AG10803 (cell line): ENCODE measurements around the gene PGAP1.

Experiments
- DNase-seq: peaks from one replicate; pipeline ENCODE4 v3.0.0; 2010; ENCODE audit warnings: low read depth
- H3K4me3 ChIP-seq: 2 replicates; pipeline ENCODE4 v1.5.1; 2011; ENCODE audit warnings: mild to moderate bottlenecking, low read length, control low read depth
- TF ChIP-seq, protein P1 (sequence below): conservative IDR thresholded peaks from 2 replicates; pipeline ENCODE4 v1.5.1; 2011; ENCODE audit warnings: mild to moderate bottlenecking, low read length, control low read depth, inconsistent platforms

PGAP1 gene

DNA sequence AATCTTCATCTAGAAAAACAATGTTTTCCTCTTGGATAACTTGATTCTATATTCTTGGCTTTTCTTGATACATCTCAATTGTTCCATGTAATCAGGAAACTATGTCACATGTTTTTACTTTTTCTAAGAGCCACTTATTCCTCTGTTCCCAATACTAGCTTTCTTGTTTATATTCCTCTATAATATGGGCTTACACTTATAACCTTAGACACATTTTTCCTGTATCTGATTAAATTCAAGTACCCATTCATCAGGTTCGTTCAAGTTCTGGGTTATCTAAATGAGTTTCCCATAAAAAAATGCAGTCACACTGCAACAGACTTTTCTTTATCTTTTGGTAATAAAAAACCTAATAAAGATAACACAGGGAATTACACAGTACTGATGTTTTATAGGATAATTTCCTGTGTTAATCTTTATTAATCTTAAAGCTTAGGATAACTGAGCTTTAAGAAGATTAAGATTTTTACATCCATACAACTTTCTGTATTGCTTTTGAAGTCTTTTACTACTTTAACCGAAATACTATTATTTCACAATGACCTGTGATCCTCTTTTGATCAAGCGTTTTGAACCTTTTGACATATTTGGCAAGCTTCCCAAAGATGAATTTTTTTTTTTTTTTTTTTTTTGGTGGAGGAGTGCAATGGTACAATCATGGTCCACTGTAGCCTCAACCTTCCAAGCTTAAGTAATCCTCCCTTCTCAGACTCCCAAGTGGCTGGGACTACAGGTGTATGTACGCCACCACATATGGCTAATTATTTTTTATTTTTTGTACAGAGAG is 73.0 kb downstream of the PGAP1 start:
- TF ChIP-seq, protein P1, sequence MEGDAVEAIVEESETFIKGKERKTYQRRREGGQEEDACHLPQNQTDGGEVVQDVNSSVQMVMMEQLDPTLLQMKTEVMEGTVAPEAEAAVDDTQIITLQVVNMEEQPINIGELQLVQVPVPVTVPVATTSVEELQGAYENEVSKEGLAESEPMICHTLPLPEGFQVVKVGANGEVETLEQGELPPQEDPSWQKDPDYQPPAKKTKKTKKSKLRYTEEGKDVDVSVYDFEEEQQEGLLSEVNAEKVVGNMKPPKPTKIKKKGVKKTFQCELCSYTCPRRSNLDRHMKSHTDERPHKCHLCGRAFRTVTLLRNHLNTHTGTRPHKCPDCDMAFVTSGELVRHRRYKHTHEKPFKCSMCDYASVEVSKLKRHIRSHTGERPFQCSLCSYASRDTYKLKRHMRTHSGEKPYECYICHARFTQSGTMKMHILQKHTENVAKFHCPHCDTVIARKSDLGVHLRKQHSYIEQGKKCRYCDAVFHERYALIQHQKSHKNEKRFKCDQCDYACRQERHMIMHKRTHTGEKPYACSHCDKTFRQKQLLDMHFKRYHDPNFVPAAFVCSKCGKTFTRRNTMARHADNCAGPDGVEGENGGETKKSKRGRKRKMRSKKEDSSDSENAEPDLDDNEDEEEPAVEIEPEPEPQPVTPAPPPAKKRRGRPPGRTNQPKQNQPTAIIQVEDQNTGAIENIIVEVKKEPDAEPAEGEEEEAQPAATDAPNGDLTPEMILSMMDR: no peak
- no peak for DNase-seq
- H3K4me3 ChIP-seq: no peak overlapping the region

- no peak overlapping the region for H3K4me3 ChIP-seq
- TF ChIP-seq, protein P1: no peak
- no peak for DNase-seq
Measured at GRCh38 chr2:196851088-196851487, 75.4 kb downstream of the PGAP1 start.

- no peak overlapping the region for H3K4me3 ChIP-seq
- peak; percentile 42 for DNase-seq
- TF ChIP-seq, protein P1: peak; percentile 53
Measured at GRCh38 chr2:196849895-196850294, 76.6 kb downstream of the PGAP1 start.

- H3K4me3 ChIP-seq: no peak overlapping the region
- TF ChIP-seq, protein P1: no peak
- no peak for DNase-seq
Measured at GRCh38 chr2:196846295-196846694, 80.2 kb downstream of the PGAP1 start.

GRCh38 chr2:196845371-196845770 is 81.1 kb downstream of the PGAP1 start:
- TF ChIP-seq, protein P1: no peak
- no peak for DNase-seq

DNA sequence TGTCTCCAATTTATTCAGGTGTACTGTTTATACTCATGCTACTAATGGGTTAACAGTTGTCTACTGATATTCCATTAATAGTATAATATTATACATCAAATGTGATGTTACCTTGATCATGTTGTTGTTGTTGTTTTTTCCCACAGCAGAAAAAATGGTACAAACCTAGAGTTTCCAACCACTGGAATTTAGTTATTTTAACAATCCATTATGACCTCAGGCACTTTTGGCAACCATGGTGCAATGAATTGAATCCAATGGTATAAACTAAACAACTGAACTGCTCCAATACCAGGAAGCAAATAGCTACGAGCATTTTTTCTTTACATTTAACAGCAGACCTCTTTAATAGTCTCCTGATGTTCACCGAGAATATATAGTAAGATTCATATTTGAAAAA is 86.3 kb downstream of the PGAP1 start:
- TF ChIP-seq, protein P1: no peak
- no peak overlapping the region for H3K4me3 ChIP-seq
- DNase-seq: peak; percentile 1

More at GRCh38 chr2:196845371-196845770, 81.1 kb downstream of the PGAP1 start:
- no peak overlapping the region for H3K4me3 ChIP-seq

DNA sequence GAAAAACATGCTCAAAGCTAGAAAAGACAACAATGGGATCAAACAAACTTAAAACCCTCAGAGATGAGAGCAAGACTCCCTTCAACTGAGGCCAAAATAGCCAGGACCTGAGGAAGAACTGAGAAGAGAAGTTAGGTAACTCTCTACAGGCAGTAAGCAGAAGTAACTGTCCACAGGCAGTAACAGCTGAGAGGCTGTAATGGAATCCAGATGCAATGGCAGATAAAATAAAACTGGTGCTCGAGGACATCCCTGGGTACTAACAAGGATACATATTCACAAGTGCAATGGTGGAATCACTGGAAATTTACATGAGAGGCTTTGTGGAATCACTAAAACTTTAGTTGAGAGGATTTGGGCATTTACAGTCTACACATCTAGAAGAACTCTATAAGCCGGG is 86.9 kb downstream of the PGAP1 start:
- DNase-seq: peak; percentile 3
- TF ChIP-seq, protein P1: no peak
- H3K4me3 ChIP-seq: no peak overlapping the region
